ENCODE data around the gene TMEM255B.
"Not testable (repeated sequence)": the region's sequence is repeated elsewhere in the genome, so short reads cannot be mapped to it uniquely, and the experiment has no call there.

The TMEM255B gene

DNA sequence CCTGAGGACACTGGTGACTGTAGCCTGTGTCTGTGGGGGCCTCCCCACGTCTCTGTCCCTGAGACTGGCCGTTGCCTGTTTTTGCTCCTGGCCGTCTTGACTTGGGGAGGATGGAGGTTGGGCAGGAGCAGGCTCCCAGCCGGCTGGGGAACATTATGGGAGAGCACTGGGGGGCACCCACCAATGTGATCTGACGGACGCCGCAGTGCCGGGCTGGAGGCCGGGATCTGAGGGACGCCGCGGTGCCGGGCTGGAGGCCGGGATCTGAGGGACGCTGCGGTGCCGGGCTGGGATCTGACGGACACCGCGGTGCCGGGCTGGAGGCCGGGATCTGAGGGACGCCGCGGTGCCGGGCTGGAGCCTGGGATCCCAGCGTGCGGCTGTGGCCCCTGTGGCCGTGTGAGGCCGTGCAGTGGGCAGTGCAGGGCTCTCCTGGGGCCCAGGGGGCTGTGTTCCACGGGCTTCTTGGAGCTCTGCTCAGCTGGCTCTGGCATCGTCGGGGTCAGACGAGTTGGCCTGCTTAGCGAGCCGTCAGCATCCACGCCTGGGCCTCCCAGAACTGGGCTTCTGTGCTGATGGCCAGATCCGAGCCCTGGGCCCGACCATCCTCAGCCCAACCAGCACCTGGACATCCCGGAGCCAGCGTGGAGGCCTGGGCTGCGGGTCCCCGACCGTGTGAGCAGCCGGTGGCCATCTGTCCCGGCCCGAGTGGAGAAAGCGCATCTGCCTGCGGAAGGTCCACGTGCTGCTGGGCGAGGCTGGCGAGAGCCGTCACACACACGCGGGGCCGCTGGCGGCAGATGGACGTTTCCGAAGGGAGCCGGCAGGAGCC, 59.0 kb downstream of the TMEM255B start:
- no peak for DNase-seq (ENCODE audit: low read depth)

DNA sequence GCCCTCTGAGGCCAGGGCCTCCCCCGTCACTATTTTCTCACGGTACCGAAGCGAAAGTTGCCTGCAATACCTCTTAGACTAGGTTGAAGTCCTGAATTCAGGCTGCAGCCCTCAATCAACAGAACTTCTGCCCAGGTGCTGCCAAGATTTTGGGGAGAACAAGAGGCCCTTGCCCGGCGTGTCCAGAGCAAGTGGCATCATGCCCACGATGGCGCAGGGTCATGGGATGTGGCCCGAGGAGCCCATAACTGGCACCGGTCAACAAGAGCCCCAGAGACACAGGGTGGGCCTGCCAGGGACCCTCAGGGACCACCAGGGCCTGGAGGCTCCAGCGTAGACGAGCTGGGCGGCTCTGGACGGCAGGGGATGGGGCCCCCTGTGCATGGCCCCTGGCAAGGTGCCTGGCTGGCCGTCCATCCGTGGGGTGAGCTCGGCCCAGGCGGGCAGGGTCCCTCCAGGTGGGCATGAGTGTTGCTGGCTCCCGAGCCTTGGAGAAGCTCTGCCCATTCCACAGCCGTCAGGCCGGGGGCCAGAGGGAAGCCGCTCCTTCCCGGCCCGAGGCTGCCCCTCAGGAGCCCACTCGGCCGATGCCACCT, 59.8 kb downstream of the TMEM255B start:
- no peak for DNase-seq (ENCODE audit: low read depth)

DNA sequence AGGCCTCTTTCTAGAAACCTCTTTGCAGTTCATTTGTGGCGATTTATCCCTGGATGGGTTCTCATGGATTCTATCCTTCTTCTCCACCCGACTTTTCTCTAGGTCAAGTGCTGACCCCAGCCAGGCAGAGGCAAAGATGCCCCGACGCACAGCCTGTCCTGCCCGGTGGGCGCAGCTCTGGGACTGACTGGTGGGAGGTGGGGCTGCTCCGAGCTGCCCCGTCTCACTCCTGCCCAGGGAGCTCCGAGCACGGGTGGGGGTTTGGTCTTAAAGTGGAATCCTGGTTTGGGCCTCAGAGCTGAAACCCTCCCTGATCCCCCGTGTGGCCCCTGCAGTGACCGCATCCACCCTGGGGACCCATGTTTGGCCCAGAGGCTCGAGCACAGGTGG, 60.3 kb downstream of the TMEM255B start:
- DNase-seq (ENCODE audit: low read depth), result no peak

GRCh38 chr13:113819731-113820715, 61.0 kb downstream of the TMEM255B start:
- peak; percentile 16 for DNase-seq (ENCODE audit: low read depth)

- peak; percentile 99 for DNase-seq (ENCODE audit: low read depth)
Measured at GRCh38 chr13:113820813-113821651, 62.0 kb downstream of the TMEM255B start.

GRCh38 chr13:113821847-113822246, 62.8 kb downstream of the TMEM255B start:
- DNase-seq (ENCODE audit: low read depth), result no peak

DNA sequence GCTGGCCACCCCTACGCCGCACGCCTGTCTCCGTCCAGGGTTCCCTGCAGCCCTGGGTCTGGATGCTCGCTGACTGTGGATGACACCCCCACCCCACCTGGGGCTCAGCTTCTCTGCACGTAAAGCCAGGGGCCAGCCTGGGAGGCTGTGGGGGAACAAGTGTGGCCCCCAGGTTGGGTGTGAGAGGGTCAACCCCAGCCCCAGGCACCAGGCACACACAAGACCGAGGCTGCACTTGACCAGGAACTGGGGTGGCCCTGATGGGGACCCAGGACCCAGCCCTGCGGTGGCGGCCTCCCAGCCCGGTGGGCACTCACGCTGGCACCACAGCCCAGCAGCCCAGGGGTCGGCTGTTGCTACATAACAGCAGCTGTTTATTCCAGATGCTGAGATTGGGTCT, 63.2 kb downstream of the TMEM255B start:
- DNase-seq (ENCODE audit: low read depth), result no peak

GRCh38 chr13:113822956-113823744, 64.1 kb downstream of the TMEM255B start:
- DNase-seq (ENCODE audit: low read depth), result no peak

DNA sequence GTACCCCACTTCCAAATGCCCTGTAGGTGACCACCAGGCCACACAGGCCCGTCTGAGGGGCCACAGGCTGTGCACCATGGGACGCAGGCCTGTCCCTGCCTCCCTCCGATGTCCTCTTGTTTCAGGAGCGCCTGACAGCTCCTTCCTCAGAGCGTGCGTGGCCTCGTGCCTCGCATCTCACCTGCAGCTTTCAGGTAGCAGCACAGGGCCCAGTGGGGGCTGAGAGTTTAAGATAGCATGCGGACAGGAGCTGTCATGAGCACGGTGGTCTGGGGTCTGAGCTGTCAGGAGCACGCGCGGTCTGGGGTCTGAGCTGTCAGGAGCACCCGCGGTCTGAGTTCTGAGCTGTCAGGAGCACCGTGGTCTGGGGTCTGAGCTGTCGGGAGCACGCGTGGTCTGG, 64.7 kb downstream of the TMEM255B start:
- no peak for DNase-seq (ENCODE audit: low read depth)

GRCh38 chr13:113825841-113826240, 66.8 kb downstream of the TMEM255B start:
- no peak for DNase-seq (ENCODE audit: low read depth)

DNA sequence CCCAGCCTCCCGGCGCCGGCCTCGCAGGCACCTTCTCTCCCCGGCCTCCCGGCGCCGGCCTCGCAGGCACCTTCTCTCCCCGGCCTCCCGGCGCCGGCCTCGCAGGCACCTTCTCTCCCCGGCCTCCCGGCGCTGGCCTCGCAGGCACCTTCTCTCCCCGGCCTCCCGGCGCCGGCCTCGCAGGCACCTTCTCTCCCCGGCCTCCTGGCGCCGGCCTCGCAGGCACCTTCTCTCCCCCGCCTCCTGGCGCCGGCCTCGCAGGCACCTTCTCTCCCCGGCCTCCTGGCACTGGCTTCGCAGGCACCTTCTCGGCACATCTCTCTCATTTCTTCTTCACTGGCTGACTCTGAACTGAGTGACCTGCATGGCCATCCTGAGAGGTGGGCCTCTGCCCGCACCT, 67.4 kb downstream of the TMEM255B start:
- not testable (repeated sequence) for DNase-seq (ENCODE audit: low read depth)

DNA sequence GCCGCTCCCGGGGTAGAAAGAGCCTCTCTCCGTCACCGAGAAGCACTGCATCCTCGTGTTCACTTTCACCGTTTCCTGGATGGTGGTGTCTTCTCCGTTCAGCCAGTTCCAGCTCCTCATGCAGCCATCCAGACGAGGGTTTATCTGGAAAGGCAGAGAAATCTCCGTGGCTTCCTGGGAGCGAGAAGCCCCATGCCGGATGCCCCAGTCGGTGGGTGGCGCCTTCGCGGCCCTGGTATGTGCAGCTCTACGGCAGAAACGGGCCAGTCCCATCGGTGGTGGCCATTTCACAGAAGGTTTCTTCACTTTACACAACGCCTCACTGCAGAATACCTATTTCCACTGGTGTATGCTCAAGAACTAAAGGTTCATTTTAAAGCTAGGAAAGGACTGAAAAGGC, 68.0 kb downstream of the TMEM255B start:
- no peak for DNase-seq (ENCODE audit: low read depth)

- no peak for DNase-seq (ENCODE audit: low read depth)
Measured at GRCh38 chr13:113828282-113828825, 69.3 kb downstream of the TMEM255B start.

GRCh38 chr13:113830426-113830950, 71.5 kb downstream of the TMEM255B start:
- not testable (repeated sequence) for DNase-seq (ENCODE audit: low read depth)

GRCh38 chr13:113831061-113831460, 72.0 kb downstream of the TMEM255B start:
- no peak for DNase-seq (ENCODE audit: low read depth)

GRCh38 chr13:113832205-113832604, 73.2 kb downstream of the TMEM255B start:
- DNase-seq (ENCODE audit: low read depth), result no peak

DNA sequence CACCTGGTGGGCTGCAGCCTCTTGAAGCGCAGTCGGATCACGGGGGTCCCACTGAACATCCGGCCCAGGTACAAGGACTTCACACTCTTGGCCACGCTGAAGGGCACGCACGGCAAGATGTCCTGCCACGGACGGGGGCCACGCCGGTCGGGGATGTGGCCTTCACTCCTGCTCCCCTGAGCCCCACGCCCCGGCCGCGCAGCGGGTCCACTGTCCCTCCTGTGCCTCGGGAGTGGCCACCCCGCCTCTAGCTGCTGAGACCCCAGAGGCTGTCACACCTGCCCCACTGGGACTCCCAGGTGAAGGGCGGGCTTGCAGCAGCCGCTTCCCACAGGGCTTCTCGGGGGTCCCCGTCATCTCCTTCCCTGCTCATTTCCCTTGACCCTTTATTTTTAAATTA, 73.6 kb downstream of the TMEM255B start:
- no peak for DNase-seq (ENCODE audit: low read depth)

DNA sequence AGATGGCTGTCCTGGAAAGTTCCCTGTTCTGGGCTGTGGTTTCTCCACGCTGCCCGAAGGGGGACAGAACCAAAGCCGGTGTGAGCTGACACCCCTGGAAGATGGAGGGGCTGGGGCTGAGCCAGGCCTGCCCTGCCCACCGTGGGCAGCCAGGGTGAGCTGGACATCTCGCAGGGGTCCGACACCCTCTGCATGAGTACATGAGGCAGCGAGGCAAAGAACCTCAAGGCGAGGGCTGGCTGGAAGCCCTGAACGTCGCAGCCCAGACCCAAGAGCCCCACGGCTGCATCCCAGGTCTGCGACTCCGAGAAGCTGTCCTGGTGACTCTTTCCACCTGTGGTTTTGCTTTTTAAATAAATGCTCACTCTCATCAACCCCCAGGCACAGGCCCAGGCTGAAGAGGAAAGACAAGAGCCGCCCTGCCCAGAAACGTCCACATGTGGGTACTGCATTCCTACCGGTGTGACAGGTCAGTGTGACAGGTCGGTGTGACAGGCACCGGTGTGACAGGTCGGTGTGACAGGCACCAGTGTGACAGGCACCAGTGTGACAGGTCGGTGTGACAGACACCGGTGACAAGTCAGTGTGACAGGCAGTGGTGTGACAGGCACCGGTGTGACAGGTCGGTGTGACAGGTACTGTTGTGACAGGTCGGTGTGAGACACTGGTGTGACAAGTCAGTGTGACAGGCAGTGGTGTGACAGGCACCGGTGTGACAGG, 74.2 kb downstream of the TMEM255B start:
- DNase-seq (ENCODE audit: low read depth), result no peak

DNA sequence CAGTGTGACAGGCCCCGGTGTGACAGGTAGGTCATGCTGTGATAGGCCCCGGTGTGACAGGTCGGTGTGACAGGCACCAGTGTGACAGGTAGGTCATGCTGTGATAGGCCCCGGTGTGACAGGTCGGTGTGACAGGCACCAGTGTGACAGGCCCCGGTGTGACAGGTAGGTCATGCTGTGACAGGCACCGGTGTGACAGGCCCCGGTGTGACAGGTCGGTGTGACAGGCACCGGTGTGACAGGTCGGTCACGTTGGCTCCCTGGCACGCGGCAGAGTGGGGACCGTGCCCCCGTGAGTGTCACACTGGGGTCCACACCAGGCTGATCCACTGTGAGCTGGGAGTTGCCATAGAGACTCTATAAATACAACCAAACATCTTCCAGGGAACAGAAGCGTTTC, 75.0 kb downstream of the TMEM255B start:
- not testable (repeated sequence) for DNase-seq (ENCODE audit: low read depth)
